ENCODE measurements around the gene TYRO3. TPM values are rescaled to one million over a fixed set of nuclear protein-coding genes. Genes with fewer than 3 reads are reported as not detected.

TYRO3 gene
- total and polyA plus RNA-seq, 4 donors: 3.4 to 9.8 (median 5.2) TPM

DNA sequence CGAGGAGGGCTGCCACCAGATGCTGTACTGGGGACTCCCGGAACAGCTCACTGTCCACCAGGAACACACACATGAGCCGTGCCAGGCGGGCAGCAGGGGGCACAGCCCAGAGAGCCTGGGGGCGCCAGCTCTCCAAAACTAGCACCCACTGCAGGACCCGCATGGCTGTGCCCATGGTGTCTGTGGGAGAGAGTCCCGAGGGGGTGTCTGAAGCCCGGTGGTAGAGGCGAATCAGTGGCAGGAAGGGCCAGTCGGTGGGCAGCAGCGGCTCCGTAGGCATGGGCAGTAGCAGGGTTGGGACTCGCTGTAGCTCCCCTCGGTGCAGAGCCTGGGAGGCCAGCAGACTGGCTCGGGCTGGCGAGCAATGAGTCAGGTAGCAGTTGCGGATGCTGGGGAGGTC, 38.4 kb upstream of the TYRO3 start:
- Histone ChIP-seq H3K4me3 (ENCODE audit: low read length in 2 of 2) (no peak overlapping the region), H3K36me3 (ENCODE audit: control insufficient read depth in 1 of 2, insufficient read depth in 2 of 2, low read length in 1 of 2) (peaks cover 0 to 2% of the 10 kb centered on the region in 2 donors), H3K4me1 (ENCODE audit: control insufficient read depth in 1 of 2, insufficient read depth in 2 of 2, low read length in 2 of 2) (no peaks in the 10 kb centered on the region), H3K27me3 (ENCODE audit: control insufficient read depth in 1 of 2, insufficient read depth in 2 of 2, low read length in 1 of 2) (no peaks in the 10 kb centered on the region), H3K27ac (ENCODE audit: low read depth in 1 of 2, low read length in 2 of 2) (no peak overlapping the region), H3K9me3 (ENCODE audit: control insufficient read depth, low read length) (no peaks in the 10 kb centered on the region)
- intact Hi-C loops (cut with DNase I): no loop called here
- no peak for DNase-seq
- WGBS, 2 donors: 94 to 95% methylated on average over 17 of the region's 17 CpGs
- no peak for ATAC-seq (ENCODE audit: low FRiP score)

DNA sequence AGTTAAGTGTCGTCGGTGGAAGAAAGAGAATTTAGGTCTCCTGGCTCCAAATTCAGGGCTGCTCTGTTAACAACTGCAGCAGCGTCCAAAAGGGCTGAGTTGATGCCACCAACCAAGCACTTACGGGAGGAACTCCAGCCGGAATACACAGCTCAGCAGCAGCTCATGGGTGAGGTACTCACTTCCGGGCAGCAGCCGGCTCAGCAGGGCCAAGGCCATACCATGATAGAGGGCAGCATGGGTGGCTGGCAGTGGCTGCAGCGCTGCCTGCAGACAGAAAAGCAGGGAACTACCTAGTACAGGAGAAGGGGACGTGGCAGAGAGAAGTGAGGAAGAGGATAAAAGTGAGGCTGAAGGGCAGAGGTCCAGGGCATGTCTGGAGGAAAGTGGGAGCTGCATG, 37.4 kb upstream of the TYRO3 start:
- ATAC-seq (ENCODE audit: low FRiP score): no peak
- DNase-seq: no peak
- H3K4me3 ChIP-seq (ENCODE audit: low read length in 2 of 2): no peak overlapping the region
- intact Hi-C loops (cut with DNase I): no loop called here
- no peaks in the 10 kb centered on the region for H3K9me3 ChIP-seq (ENCODE audit: control insufficient read depth, low read length)
- 79 to 85% methylated on average over 9 of the region's 9 CpGs for WGBS, 2 donors
- peaks cover 0 to 2% of the 10 kb centered on the region in 2 donors for H3K36me3 ChIP-seq (ENCODE audit: control insufficient read depth in 1 of 2, insufficient read depth in 2 of 2, low read length in 1 of 2)
- H3K27me3 ChIP-seq (ENCODE audit: control insufficient read depth in 1 of 2, insufficient read depth in 2 of 2, low read length in 1 of 2): no peaks in the 10 kb centered on the region
- H3K4me1 ChIP-seq (ENCODE audit: control insufficient read depth in 1 of 2, insufficient read depth in 2 of 2, low read length in 2 of 2): no peaks in the 10 kb centered on the region
- no peak overlapping the region for H3K27ac ChIP-seq (ENCODE audit: low read depth in 1 of 2, low read length in 2 of 2)

DNA sequence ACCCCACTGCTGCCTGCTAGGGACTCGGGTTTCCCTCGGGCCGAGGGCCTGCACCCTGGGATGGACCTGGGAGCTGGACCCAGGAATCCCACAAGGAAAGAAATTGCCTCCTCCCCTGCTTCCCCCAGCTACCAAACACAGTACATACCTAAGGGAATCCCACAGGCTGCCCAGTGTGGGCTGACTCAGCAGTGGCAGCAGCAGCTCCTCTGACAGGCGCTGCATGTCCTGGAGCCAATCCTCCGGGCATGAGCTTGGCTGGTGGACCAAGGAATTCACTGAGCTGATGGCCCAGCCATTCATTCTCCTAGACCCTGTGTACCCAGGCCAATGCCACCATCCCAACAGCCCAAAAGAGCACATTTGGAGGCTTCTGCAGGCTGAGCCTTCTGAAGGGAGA, 35.9 kb upstream of the TYRO3 start:
- no peak for ATAC-seq (ENCODE audit: low FRiP score)
- Histone ChIP-seq H3K4me3 (ENCODE audit: low read length in 2 of 2) (no peak overlapping the region), H3K27me3 (ENCODE audit: control insufficient read depth in 1 of 2, insufficient read depth in 2 of 2, low read length in 1 of 2) (no peaks in the 10 kb centered on the region), H3K27ac (ENCODE audit: low read depth in 1 of 2, low read length in 2 of 2) (no peak overlapping the region), H3K4me1 (ENCODE audit: control insufficient read depth in 1 of 2, insufficient read depth in 2 of 2, low read length in 2 of 2) (no peaks in the 10 kb centered on the region), H3K9me3 (ENCODE audit: control insufficient read depth, low read length) (no peaks in the 10 kb centered on the region), H3K36me3 (ENCODE audit: control insufficient read depth in 1 of 2, insufficient read depth in 2 of 2, low read length in 1 of 2) (peaks cover 2 to 3% of the 10 kb centered on the region in 2 donors)
- DNase-seq: no peak
- intact Hi-C loops (cut with DNase I): no loop called here
- WGBS, 2 donors: 83 to 86% methylated on average over 5 of the region's 5 CpGs

GRCh38 chr15:41530363-41530956, 28.6 kb upstream of the TYRO3 start:
- peaks cover 6 to 12% of the 10 kb centered on the region in 2 donors for H3K36me3 ChIP-seq (ENCODE audit: control insufficient read depth in 1 of 2, insufficient read depth in 2 of 2, low read length in 1 of 2)
- H3K27ac ChIP-seq (ENCODE audit: low read depth in 1 of 2, low read length in 2 of 2): no peak overlapping the region
- WGBS, 2 donors: 92 to 94% methylated on average over 6 of the region's 6 CpGs
- no peak overlapping the region for H3K4me3 ChIP-seq (ENCODE audit: low read length in 2 of 2)
- H3K27me3 ChIP-seq (ENCODE audit: control insufficient read depth in 1 of 2, insufficient read depth in 2 of 2, low read length in 1 of 2): no peaks in the 10 kb centered on the region
- DNase-seq (no peak), ATAC-seq (ENCODE audit: low FRiP score) (no peak)
- H3K4me1 ChIP-seq (ENCODE audit: control insufficient read depth in 1 of 2, insufficient read depth in 2 of 2, low read length in 2 of 2): no peaks in the 10 kb centered on the region
- H3K9me3 ChIP-seq (ENCODE audit: control insufficient read depth, low read length): no peaks in the 10 kb centered on the region
- intact Hi-C loops (cut with DNase I): no loop called here

DNA sequence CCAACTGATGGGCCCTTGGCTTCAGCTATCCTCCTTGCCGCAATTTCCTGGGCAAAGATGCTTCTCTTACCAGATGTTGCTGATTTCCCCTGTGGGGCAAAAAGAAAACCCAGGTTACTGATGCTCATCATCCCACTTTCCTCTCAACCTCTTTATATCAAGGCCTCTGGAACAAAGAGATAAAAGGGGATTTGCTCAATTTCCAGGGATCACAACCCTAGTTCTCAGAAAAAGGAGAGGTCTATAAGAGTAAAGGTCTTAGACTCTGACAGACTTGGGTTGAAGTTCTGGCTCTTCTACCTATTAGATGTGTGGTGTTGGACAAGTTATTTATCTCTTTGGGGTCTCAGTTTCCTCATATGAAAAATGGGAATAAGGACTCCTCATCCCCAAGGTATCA, 23.5 kb upstream of the TYRO3 start:
- H3K27ac ChIP-seq (ENCODE audit: low read depth in 1 of 2, low read length in 2 of 2): no peak overlapping the region
- 95 to 96% methylated on average over 1 of the region's 1 CpG for WGBS, 2 donors
- H3K9me3 ChIP-seq (ENCODE audit: control insufficient read depth, low read length): no peaks in the 10 kb centered on the region
- H3K4me1 ChIP-seq (ENCODE audit: control insufficient read depth in 1 of 2, insufficient read depth in 2 of 2, low read length in 2 of 2): no peaks in the 10 kb centered on the region
- peaks cover 0 to 2% of the 10 kb centered on the region in 2 donors for H3K36me3 ChIP-seq (ENCODE audit: control insufficient read depth in 1 of 2, insufficient read depth in 2 of 2, low read length in 1 of 2)
- DNase-seq: no peak
- H3K4me3 ChIP-seq (ENCODE audit: low read length in 2 of 2): no peak overlapping the region
- no peak for ATAC-seq (ENCODE audit: low FRiP score)
- intact Hi-C loops (cut with DNase I): no loop called here
- no peaks in the 10 kb centered on the region for H3K27me3 ChIP-seq (ENCODE audit: control insufficient read depth in 1 of 2, insufficient read depth in 2 of 2, low read length in 1 of 2)

DNA sequence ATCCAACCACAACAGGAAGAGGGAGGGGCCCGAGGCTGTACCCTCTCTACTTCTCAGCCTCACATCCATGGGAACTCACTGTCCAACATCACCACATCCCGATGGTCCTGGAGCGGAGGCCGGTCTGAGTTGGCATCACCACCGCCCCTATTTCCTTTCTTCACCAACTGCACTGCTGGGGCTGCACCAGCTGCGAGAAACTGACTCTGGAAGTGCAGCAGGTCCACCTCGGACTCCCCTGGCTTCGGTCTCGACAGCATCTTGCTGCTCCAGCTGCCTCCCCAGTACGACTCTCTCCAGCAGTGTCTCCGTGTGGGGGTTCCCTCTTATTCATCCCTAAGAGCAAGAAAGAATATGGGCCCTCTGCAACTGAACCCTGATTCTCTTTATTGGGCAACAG, 22.1 kb upstream of the TYRO3 start:
- ATAC-seq (ENCODE audit: low FRiP score): no peak
- intact Hi-C loops (cut with DNase I): no loop called here
- H3K9me3 ChIP-seq (ENCODE audit: control insufficient read depth, low read length): no peaks in the 10 kb centered on the region
- WGBS, 2 donors: 89 to 94% methylated on average over 11 of the region's 11 CpGs
- H3K36me3 ChIP-seq (ENCODE audit: control insufficient read depth in 1 of 2, insufficient read depth in 2 of 2, low read length in 1 of 2): peaks cover 0 to 2% of the 10 kb centered on the region in 2 donors
- no peak for DNase-seq
- no peak overlapping the region for H3K27ac ChIP-seq (ENCODE audit: low read depth in 1 of 2, low read length in 2 of 2)
- H3K4me1 ChIP-seq (ENCODE audit: control insufficient read depth in 1 of 2, insufficient read depth in 2 of 2, low read length in 2 of 2): no peaks in the 10 kb centered on the region
- H3K27me3 ChIP-seq (ENCODE audit: control insufficient read depth in 1 of 2, insufficient read depth in 2 of 2, low read length in 1 of 2): no peaks in the 10 kb centered on the region
- no peak overlapping the region for H3K4me3 ChIP-seq (ENCODE audit: low read length in 2 of 2)

DNA sequence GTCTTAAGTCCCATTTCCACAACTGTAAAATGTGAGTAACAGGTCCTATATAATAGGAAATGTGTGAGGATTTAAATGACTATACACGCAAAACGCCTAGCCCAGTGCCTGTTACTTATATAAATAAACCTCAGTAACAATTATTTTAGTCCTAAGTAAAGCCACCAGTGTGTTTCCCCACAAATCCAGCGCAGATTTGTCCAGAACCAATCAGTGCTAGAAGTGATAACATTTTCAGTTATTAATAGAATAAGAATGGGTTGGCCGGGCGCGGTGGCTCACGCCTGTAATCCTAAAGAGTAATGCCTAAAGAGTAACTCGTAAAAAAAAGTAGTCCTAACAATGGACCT, 15.5 kb upstream of the TYRO3 start:
- 1 to 2% methylated on average over 8 of the region's 8 CpGs for WGBS, 2 donors
- peak overlapping the region; percentile 52 to 82 for H3K4me3 ChIP-seq (ENCODE audit: low read length in 2 of 2)
- no peak for DNase-seq
- intact Hi-C loops (cut with DNase I): no loop called here
- H3K36me3 ChIP-seq (ENCODE audit: control insufficient read depth in 1 of 2, insufficient read depth in 2 of 2, low read length in 1 of 2): no peaks in the 10 kb centered on the region
- no peaks in the 10 kb centered on the region for H3K4me1 ChIP-seq (ENCODE audit: control insufficient read depth in 1 of 2, insufficient read depth in 2 of 2, low read length in 2 of 2)
- no peaks in the 10 kb centered on the region for H3K27me3 ChIP-seq (ENCODE audit: control insufficient read depth in 1 of 2, insufficient read depth in 2 of 2, low read length in 1 of 2)
- H3K9me3 ChIP-seq (ENCODE audit: control insufficient read depth, low read length): no peaks in the 10 kb centered on the region
- ATAC-seq (ENCODE audit: low FRiP score): no peak
- H3K27ac ChIP-seq (ENCODE audit: low read depth in 1 of 2, low read length in 2 of 2): no peak overlapping the region

DNA sequence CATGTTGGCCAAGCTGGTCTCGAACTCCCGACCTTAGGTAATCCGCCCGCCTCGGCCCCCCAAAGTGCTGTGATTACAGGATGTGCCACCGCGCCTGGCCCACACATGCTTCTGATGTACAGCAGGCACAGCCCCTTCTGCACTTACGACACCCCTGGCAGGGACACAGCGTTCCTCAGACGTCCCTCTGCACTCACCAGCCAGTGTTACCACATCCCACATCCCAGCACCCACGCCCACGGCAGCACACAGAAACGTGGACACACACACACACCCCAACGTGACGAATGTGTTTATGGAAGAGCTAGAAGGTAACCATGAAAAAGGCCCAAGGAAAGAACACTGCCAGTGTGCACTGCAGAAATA, 14.4 kb upstream of the TYRO3 start:
- Histone ChIP-seq H3K4me1 (ENCODE audit: control insufficient read depth in 1 of 2, insufficient read depth in 2 of 2, low read length in 2 of 2) (no peaks in the 10 kb centered on the region), H3K4me3 (ENCODE audit: low read length in 2 of 2) (peak overlapping the region in 1 of 2 donors; percentile 82), H3K27me3 (ENCODE audit: control insufficient read depth in 1 of 2, insufficient read depth in 2 of 2, low read length in 1 of 2) (no peaks in the 10 kb centered on the region), H3K9me3 (ENCODE audit: control insufficient read depth, low read length) (no peaks in the 10 kb centered on the region), H3K36me3 (ENCODE audit: control insufficient read depth in 1 of 2, insufficient read depth in 2 of 2, low read length in 1 of 2) (no peaks in the 10 kb centered on the region), H3K27ac (ENCODE audit: low read depth in 1 of 2, low read length in 2 of 2) (no peak overlapping the region)
- ATAC-seq (ENCODE audit: low FRiP score): peak; percentile 62
- WGBS, 2 donors: 80 to 82% methylated on average over 15 of the region's 15 CpGs
- DNase-seq: peak in 1 of 2 donors; percentile 53
- intact Hi-C loops (cut with DNase I): no loop called here

DNA sequence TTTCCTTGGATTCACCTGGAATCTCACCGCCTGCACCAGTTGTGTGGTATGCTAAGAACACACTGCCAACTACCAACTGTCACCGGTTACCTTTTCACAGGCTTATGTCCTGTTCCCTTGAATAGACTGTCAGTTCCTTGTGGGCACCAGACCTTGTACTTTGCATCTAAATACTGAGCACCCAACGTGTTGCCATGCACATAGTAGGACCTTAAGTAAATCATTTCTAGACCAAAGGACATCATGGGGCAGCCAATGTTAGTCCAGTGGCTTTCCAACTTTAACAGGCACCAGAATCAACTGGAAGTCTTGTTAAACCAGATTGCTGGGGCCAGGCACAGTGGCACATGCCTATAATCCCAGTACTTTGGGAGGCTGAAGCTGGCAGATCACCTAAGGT, 13.8 kb upstream of the TYRO3 start:
- H3K4me3 ChIP-seq (ENCODE audit: low read length in 2 of 2): no peak overlapping the region
- no peaks in the 10 kb centered on the region for H3K36me3 ChIP-seq (ENCODE audit: control insufficient read depth in 1 of 2, insufficient read depth in 2 of 2, low read length in 1 of 2)
- H3K4me1 ChIP-seq (ENCODE audit: control insufficient read depth in 1 of 2, insufficient read depth in 2 of 2, low read length in 2 of 2): no peaks in the 10 kb centered on the region
- no peaks in the 10 kb centered on the region for H3K27me3 ChIP-seq (ENCODE audit: control insufficient read depth in 1 of 2, insufficient read depth in 2 of 2, low read length in 1 of 2)
- ATAC-seq (ENCODE audit: low FRiP score) (no peak), DNase-seq (no peak)
- intact Hi-C loops (cut with DNase I): no loop called here
- H3K27ac ChIP-seq (ENCODE audit: low read depth in 1 of 2, low read length in 2 of 2): no peak overlapping the region
- WGBS, 2 donors: 88 to 89% methylated on average over 3 of the region's 3 CpGs
- H3K9me3 ChIP-seq (ENCODE audit: control insufficient read depth, low read length): no peaks in the 10 kb centered on the region
